Activated CD4-positive, alpha-beta T cell treated with anti-CD3 and anti-CD28 coated beads, Interleukin-2, amount 50 U/mL, for 4 hours (primary cell): ENCODE measurements around the gene CHST11.

Experiments used
- DNase-seq, 2 experiments: peaks; one replicate each; pipeline ENCODE4 v3.0.0-alpha.2; 2020

CHST11 gene

DNA sequence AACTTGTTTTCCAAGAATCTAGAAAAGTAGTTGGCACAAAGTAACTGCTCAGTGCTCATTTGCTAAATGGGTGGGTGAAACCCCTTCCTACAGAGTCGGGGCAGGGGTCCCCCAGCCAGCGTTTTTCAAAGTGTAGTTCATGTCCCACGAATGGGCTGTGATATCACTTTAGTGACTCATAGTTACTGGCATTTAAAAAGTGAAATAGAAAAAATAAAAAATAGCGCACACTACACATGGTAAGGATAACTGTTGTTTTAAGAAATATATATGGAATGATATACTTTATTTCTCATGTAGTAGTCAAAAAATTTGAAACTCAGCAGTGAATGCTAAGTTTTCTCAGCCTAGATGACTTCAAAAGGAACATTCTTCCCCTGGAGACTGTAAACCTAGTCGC, 250.4 kb downstream of the CHST11 start:
- no peak for DNase-seq

- no peak for DNase-seq
Observed at GRCh38 chr12:104707794-104708558, 251.2 kb downstream of the CHST11 start.

- DNase-seq = no peak
Observed at GRCh38 chr12:104708891-104709290, 252.1 kb downstream of the CHST11 start.

- DNase-seq = no peak
Observed at GRCh38 chr12:104709692-104710435, 253.1 kb downstream of the CHST11 start.

DNA sequence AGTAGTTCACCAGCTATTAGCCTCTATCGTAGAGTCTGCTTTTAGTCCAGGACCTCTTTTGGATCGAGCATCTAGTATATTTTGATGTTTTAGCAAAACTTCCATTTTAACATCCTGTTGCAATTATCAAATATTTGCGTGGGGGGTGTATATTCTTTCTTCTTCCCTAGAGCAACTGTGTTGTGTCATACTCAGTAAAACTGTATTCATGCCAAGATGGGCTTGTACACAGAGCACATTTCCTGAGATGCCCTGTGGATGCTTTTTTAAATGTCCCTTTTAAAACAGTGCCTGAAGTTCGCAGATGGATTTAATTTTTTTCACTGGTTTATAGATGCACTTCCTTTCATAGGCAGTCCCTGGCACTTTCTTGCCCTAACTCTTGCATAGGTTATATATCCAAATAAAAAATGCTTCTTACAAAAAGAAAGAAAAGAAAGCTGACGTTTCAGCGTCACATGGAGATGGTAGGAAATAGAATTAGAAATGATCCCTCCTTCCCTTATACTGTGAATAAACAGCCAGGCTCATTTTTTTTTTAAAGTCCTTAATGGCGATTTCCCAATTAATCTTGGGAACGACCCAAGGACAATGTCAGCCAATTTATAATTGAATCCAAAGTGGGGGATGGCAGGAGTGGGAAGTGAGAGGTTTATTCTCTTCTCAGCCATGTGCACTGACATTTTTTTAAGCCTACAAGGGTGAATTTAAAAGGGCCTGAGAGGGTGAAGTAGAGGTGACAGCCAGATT, 254.4 kb downstream of the CHST11 start:
- no peak for DNase-seq

DNA sequence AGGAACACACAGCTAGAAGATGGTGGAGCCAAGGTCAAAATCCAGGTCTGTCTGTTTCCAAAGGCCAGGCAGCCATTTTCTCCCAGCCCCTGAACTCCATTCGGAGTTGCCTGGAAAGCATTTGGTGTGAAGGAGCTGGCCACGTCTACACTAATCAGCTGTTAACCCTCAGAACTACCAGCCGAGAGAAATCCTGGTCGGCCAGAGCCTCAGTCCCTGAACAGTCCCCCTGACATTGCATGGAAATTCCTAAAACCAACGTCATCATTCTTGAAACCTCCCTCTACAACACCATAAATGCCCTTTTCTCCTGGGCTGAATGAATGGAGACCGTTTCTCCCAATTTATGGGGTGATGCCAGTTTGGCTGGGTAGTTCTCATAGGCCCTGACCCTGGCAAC, 255.7 kb downstream of the CHST11 start:
- no peak for DNase-seq

GRCh38 chr12:104712968-104713367, 256.2 kb downstream of the CHST11 start:
- no peak for DNase-seq

DNA sequence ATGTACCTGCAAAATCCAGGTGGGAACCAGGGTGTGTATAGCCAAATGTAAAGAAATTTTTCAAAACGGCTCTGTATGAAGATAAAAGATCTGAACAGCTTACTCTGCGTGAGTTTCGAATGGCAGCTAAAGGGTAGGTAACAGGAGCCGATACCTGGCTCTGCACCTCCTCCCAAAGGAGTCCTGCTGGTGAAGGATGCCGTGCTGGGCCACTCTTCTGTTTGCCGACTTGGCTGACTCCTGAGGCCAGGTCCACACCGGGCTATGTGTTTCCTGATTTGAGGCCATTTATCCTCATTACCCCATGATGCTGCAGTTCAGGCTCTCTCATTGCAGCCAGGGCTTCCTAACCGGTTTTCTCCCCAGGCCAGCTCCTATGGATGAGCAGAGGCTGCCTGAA, 256.7 kb downstream of the CHST11 start:
- DNase-seq = no peak

DNA sequence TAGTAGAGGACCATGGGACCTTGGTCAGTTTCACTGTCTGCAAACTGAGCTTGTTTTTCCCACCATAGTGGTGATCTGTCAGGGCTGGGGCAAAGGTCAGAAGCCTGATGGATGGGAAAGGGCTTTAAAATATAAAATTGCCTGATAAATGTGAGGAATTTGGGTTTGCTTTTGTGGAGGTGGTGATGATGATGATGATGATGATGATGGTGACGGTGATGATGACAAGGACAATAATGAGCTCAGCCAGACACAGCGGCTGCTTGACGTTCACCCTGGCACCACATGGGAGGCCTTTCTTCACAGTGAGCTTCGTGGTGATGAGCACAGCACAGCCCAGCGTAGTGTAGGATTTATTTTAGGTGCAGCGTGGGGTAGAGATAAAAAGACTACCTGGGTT, 257.6 kb downstream of the CHST11 start:
- DNase-seq = no peak

DNA sequence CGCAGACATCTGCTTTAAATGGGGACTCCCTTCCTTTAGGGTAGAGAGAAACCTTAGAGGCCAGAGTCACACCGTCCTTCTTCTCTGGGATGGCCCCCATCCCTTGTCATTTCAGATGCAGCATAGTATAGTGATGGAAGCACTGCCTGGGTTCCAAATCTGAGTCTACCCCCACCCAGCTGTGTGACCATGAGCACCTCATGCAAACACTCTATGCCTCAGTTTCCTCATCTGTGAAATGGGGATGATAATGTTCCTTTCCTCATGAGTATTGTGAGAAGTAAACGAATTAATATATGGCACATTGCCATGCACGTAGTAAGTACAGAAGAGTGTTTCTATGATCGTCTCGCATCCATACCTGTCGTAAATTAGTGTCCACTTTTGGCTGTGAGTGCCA, 259.4 kb downstream of the CHST11 start:
- no peak for DNase-seq

DNA sequence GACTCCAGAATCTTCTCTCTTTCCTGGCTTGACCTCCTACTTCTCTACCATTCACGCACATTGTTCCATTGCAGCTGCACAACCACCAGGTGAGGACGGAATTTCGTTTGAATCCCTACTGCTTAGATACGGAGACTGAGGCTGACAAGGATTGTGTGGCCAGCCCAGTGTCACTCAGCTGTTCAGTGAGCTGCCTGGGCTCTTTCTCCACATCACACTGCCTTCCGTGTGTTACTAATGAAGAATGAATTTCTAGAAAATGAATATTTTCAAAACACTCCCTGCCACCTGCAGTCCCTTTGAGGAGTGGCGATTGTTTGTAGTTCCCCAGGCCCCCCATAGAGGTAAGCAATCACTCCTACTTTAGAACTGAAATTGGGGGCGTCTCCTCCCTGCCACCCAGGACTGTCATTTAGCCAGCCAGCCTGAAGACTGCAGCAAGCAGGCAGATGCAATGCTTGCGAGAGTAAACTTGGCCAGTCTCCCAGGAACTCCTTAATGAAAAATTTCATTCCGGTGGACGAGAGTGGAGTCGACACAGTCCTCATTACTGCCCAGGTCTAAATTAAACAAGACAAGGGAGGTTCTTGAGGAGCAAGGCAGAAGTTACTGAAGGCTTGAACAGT, 261.7 kb downstream of the CHST11 start:
- no peak for DNase-seq

DNA sequence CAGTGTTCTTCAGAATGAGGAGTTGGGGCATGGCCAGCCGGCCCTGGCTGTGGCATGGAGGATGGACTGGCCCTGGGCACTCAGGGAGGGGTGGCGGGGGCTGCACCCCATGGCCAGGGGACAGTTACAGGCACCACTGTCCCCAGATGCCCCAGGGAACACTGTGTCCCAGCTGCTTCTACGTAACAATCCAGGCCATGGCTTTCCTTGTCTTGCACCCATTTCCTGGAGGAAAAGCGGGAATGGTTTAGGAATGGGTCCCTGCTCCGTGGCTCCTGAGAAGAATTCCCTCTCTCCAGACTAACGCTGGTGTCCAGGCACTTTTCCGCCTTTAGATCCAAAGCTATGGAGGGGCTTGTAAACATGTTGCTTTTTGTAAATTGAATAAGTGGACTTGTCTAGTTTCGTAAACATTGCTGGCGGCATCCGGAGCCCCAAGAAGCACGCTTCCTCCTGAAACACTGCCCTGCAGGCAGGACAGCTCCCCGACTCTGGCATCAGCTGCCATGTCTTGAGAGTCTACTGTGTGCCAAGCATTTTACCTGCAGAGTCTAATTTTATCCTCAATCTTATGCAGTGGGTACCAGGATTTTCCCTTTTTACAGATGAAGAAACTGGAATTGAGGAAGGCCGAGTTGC, 263.1 kb downstream of the CHST11 start:
- DNase-seq = no peak

- DNase-seq = peak; percentile 51 to 57
Observed at GRCh38 chr12:104720339-104721038, 263.7 kb downstream of the CHST11 start.

DNA sequence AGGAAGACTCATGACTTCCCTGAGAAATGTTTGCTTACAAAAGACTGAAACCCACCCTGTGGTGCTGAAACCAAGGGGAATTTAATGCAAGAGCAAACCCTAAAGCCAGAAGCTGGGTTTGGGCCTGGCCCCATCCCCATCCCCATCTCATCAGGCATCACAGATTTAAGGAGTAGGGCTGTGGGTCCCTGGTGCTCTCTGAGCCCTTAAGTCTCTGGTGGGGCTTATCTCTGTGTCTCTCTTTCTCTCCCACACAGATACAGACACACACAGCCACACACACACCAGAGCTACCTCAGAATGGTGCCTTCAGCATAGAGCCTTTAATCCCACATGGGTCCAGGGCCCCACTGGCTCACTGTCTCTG, 264.3 kb downstream of the CHST11 start:
- no peak for DNase-seq

DNA sequence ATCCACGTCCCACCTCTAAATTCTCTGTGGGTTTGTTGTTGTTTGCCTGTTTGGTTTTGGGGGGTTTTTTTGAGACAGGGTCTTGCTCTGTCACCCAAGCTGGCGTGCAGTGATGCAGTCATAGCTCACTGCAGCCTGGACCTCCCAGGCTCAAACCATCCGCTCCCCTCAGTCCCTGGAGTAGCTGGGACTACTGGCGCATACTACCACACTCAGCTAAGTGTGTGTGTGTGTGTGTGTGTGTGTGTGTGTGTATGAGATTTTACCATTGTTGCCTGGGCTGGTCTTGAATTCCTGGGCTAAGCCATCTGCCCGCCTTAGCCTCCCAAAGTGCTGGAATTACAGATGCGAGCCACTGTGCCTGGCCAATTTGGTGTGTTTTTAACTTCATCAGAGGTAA, 265.2 kb downstream of the CHST11 start:
- no peak for DNase-seq

DNA sequence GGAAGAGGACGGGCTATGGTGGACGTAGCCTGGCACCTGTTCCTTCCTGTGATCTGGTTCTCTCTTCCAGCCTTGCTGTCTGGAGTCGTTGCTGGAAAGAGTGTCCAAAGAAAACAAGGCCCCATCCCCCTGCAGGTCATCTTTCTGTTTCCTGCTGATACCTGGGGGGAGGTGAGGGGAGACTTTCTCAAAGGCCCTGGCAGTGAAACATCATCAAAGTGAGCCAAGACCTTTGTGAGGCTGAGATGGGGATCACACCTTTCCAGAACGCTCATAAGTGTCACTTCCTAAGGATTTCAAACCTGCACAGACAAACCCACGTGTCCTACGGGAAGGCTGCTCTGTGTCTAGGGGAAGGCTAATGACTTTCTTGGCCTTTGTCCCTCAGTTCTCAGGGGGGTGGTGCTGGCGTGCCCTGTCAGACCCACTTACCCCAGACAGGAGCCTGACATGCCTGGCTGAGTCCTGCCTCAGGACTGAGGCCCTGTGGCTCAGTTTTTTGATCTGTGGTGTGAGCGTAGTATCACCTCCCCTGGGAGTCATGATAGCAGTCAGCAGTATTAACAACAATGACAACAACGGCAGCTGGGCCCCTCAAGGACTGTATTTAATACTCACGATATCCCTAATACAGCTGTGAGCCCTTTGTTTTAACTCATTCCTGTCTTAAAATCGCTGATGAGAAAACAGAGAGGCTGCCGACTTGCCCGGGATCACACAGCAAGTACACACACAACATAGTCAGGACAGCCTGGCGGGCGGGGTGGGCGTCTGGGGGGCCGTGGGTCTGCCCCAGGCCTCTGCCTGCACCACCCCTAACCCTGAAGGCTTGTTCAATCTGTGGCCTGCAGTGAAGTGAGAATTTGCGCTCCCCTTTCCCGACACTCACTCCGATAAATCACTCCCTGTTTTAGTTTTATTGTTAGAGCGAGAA, 266.1 kb downstream of the CHST11 start:
- DNase-seq = no peak

DNA sequence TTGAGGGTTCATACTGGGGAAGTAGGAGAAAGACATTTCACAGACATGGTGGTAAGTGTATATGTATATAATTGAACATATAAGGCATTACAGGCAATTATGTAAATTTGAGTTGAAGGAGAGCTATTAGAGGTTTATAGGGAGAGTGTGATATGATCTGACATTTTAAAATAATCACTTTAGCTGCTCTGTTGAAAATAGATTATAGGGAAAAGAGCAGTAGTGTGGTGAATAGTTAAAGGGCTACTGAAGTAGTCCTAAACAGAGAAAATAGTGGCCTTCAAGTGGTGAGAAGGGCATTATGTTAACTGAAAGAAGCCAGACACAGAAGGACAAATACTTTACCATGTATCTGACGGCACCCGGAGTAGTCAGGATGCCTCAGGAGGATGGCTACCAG, 267.1 kb downstream of the CHST11 start:
- no peak for DNase-seq

DNA sequence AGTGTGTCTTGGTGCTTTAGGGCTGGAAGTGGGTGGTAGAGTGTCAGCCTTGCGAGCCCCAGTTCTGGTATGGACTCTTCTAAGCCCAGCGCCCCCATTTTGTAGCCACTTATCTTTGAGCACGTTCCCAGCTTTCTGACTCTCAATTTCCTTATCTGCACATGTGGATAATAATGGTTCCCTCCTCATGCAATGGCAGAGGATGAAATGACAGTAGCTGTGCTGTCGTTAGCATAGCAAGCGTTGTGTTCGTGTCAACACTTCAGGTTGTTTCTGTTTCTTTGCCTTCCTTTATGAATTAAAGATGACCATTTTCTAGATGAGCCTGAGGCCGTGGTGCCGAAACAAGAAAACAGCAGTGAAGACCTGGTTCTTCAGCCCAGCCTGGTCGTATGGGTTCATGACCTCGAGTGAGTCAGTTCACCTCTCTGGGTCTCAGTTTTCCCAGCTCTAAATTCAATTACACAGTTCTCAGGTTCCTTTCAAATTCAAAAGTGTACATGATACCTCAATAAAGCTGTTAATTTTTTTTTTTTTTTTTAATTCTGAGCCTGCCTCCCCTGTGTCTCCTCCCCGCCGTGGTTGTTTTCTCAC, 268.3 kb downstream of the CHST11 start:
- no peak for DNase-seq

DNA sequence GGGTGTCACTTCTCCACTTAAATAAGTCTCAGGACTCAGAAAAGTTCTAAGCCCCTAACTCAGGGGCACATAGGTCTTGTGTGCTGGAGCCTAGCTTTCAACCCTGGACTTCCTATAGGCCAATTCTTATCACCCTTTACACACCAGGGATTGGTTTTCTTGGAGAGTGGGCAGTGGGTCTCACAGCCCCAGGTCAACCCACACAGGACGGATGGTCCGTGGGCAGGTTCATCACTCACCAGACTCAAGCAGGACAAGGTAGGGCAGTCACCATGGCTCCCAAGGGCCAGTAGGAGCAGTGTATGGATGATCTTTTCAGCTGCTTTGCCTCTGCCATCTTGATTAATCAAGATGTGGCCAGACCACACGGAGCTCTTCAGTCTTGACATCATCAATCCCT, 268.9 kb downstream of the CHST11 start:
- DNase-seq = no peak

GRCh38 chr12:104727726-104728465, 271.1 kb downstream of the CHST11 start:
- DNase-seq = no peak
